NCI-H2029 treated with DMSO at 0.1 percent for 48 hours (cell line): ENCODE measurements around the gene MYCBP2.
A peak's percentile ranks its signal among the peaks of the same experiment; 100 is the strongest.
"Not testable (repeated sequence)": the region's sequence is repeated elsewhere in the genome, so short reads cannot be mapped to it uniquely, and the experiment has no call there.

ENCODE experiments used
- DNase-seq: peaks from one replicate; lab custom pipeline; 2025; lab: John Stamatoyannopoulos, UW

The MYCBP2 gene

DNA sequence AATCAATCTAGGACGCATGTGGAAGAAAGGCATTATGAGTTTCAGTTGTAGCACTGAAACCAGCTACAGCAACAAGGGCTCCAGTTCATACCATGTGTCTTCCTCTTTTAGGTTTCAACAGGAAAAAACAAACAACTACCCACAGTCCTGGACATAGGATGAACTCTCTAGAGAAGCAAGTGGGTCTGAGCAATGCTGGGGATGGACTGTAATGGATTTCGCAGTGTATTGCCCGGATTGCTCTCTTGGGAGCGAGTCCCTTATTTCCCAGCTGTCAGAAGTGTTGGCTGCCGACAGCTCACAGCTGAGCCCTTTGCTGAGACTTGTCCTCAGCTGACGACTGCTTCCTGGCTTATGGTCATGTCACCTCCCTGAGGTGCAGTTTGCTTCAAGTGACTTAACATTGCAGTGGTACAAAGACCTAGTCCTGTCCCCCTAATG is 12.1 kb upstream of the MYCBP2 start:
- DNase-seq = no peak

DNA sequence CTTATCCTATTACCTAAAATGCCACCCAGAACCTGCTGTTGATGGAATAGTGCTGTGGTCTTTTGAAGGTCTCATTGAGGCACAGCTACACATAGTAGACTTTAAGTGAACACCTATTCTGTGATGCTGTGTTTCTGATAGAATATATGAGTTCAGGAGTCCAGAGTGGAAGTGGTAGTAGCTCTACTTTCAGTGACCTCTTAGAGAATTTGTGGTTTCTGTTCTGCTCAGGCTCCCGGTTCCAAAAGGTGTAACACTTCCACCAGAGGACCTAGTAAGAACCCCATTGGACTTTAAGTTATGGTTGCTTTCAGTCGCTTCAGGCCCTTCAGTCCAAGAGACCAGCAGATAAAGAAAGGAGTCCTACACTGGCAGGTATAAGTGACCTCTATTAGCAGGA is 11.4 kb upstream of the MYCBP2 start:
- no peak for DNase-seq

DNA sequence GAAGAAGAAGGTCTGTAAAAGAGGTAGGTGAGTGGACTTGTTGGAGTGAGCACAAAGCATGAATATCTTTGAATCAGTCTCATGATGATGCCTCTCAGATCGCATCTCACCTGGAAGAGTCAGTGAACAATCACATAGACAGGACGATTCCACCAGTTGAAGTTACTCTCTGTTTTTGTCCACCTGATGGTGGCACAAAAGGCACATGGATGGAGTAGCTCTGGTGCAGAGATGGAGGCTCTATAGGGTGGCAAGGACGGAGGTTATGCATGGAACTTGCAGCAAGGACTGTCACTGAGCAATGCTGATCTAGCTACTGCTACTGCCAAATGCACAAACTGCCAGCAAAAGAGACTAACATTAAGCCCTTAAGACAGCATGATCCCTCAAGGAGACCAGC is 10.3 kb upstream of the MYCBP2 start:
- DNase-seq = no peak

DNA sequence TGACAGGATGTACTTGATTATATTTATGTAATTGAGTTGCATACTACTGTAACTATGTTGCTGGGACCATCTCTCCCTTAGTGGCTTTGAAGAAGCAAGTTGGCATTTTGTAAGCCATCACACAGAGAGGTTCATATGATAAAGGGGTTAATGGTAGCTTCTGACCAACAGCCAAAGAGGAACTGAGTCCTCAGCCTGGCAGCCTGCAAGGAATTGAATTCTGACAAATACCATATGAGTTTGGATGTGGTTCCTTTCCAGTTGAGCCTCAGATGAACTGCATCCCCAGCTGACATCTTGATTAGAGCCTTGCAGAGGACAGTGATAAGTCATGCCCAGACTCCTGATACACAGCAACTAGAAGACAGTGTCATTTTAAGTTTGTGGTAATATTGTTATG is 8.6 kb upstream of the MYCBP2 start:
- DNase-seq = no peak

DNA sequence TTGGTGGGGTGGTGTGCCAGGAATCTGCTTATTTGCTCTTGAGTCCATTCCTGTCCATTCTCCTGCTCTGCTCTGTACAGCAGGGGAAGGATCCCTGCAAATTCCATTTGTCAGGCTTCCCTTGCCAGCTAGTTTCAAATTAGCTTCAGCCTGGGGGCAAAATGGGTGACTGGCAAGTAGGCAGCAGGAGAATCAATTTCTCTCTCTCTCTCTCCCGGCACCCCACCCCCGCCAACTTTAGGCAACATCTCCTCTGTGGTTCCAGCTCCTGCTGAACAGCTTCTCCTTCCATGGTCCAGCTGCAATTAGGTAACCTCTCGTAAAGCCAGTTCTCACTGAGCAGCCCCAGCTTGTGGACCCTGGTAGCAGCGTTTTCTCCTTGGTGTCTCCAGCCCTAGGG is 6.7 kb upstream of the MYCBP2 start:
- DNase-seq = no peak

DNA sequence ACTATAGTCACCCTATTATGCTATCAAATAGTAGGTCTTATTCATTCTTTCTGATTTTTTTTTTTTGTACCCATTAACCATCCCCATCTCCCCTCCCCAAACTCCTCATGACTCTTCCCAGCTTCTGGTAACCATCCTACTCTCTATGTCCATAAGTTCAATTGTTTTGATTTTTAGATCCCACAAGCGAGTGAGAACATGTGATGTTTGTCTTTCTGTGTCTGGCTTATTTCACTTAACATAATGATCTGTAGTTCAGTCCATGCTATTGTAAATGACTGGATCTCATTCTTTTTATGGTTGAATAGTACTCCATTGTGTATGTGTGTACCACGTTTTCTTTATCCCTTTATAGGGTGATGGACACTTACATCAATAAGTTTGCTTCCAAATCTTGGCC is 4.5 kb upstream of the MYCBP2 start:
- no peak for DNase-seq

DNA sequence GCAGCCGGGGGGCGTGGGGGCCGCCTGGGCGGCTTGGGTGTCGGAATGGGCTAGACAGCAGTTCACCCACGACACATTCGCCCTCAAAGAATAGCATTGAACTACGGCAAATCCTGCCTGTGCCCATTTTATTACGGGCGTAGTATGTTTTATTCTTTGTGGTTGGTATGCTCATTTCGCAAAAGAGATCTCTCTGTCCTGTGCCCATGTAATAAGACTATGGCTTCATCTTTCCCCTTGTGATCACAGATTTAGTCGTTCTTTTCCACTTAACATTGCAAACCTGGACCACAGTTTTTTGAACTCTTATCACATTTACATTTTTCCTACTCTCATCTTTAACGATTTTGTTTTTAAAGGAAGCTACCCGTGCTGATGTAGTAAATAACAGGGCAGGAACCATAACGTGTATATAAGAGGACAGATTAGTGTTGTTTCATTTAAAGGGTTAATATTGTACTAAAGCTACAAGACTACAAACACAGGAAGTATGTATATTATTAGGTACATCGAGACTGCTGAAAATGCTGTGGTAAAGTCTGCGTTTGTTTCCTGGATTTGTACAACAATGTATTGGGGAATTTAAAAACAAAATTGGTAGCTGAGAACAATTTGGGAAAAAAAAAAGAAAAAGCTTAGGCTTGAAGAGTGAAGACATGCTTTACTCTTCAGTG is 3.2 kb upstream of the MYCBP2 start:
- DNase-seq = no peak

DNA sequence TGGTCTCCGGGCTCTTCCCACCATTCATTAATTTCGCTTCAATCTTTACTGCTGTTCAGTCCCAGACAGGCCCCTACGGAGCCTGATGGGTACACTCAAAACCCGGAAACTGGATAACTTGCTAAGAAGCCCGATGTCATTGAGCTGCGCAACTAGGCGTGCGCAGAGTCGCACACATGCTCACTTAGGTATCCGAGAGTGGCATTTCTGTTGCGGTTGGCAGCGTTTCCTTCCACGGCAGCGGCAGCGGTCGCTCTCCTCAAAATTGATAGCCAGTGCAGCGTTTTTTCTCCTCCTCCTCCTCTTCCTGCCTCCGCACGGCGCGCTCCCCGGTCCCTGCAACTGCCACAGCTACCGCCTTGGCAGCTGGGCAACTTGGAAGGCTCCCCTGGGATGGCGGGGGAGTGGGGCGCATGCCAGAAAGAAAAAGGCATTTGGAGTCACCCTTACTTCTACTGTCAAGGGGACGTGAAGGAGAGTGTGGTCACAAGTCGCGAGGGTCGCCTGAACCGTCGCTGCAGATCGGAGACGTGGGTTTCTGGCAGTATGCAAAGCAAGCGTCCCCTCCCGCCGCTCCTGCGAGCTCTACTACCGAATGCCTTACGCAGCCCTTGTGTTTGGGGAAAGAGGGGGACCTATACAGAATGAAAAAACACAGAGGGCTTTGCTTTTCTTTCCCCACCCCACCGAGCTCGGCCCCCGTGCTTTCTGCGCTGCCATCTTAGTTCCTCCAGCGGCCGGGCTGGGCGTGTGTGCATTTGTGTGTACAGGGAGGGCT is 2.4 kb upstream of the MYCBP2 start:
- peak; percentile 22 for DNase-seq

DNA sequence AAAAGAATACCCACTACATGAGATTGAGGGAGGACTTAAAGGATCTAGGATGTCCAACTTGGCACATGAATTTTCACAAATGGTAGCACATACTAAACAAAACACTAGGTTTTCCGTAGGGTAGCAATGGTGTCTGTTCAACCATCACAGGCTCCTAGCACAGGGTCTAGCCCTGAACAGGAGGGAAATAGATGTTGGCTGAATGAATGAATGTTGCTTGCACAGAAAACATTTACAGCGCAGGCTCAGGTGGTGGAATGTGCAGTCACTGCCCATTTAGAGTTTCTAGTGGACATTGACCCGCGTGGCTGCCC is 1.9 kb upstream of the MYCBP2 start:
- no peak for DNase-seq

DNA sequence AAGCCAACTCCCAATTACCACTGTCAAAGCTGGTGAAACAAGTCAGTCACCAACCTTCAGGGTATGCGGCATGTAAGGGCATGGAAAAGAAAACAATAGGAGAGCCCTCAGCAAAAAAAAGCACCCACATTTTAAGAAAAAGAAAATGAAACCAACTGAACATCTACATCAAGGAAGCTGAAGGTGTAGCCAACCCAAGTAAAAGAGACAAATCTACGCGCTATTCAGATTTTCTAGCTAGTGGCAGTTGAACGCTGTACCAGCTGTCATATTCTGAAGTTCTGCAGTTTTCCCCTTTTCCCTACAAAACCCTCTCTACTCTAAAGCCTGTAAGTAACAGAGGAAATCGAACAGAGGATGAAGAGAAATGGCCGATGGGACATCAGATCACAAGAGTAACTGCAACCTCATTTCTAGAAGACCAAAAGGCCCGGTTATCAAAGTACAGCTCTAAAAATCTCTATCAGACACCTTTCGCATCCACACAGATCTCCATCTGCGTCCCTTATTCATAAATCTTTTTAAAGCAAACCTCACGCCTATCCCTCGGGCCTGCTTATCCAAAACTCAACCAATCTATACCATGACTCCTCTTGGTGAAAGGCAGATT is 1.4 kb downstream of the MYCBP2 start:
- DNase-seq = no peak

DNA sequence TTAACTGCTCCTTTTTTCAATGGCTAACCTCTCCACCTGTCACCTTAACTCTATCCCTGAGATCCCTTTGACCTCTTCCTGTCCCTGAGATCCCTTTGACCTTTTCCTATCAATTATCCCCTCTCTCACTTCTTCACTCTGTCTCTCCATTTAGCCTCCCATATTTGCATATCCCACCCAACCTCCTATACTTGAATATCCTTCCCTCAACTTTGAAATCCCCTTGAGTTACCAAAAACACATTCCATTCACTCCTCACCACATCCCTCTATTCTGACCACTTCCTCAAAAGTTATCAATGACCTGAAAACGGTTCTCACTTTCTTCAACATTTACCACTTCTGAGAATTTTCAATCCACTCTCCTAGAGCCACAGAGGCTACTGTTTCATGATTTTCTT is 3.0 kb downstream of the MYCBP2 start:
- DNase-seq = no peak

DNA sequence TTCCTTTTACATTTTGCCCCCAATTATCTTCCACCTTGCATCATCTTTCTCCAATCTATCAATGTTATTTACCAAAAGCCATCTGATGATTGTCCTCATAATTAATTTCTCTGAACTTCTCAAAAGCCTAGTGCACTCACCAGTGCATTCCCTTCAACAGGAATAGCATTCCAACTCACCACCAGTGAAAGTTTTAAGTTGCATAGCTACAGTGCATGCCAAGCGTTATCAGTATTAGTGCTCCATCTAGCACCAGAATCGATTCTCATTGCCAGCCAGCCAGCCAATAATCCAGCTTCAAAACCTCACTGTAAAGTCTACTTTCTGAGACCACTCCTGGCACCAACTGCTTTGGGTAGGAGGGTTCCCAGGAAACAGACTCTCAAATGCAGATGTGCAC is 7.4 kb downstream of the MYCBP2 start:
- no peak for DNase-seq

DNA sequence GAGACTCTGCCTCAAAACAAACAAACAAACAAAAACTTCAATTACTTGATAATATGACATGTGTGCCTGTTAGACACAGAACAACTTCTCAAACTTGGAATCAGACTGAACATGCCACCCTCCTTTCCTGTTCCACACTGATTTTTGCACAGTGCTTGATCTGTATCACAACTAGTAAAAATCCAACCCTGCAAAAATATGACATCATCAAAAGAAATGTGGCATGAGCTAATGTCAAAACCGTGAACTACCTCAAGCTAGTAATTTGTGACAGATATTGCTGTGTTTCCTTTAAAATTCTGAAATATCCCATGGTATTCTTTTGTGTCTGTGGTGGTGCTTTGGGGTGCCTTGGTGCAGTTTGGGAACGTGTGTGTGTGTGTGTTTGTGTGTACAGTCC is 8.2 kb downstream of the MYCBP2 start:
- DNase-seq = no peak

DNA sequence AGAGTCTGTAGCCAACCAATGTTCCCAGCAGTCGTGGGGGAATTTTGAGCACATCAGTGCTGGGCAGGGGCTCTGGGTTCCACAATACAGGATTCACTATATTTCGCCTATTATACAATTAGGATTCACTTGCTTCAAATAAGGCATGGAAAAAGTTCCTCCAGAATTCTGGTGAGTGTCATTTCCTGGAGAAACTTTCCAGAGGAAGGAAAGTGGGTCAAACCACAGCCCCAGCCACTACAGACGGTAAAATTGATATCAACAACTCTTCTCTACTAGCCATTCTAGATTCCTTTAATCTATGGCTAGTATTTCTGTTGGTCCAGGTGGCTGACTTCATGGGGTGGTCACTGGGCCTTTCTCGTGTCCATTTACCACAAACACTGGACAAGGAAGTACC is 10.5 kb downstream of the MYCBP2 start:
- DNase-seq = no peak

DNA sequence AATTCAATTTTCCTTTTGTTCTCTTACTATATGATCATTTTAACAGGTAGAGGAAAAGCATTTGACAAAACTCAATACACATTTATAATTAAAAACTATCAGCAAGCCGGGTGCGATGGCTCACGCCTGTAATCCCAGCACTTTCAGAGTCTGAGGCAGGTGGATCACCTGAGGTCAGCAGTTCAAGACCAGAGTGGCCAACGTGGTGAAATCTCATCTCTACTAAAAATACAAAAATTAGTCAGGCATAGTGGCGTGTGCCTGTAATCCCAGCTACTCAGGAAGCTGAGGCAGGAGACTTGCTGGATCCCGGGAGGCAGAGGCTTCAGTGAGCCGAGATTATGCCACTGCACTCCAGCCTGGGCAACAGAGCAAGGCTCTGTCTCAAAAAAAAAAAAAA is 11.4 kb downstream of the MYCBP2 start:
- not testable (repeated sequence) for DNase-seq

DNA sequence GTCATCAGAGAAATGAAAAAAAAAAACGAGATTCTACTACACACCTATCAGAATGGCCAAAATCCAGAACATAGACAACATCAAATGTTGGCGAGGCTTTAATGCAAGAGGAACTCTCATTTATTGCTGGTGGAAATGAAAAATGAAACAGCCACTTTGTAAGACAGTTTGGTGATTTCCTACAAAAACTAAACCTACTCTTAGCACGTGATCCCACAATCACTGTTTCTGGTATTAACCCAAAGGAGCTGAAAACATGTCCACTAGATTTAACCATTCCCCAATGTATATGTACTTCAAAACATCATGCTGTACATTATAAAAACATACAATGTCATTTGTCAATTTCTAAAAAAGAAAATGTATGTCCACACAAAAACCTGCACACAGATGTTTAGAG is 13.0 kb downstream of the MYCBP2 start:
- no peak for DNase-seq

DNA sequence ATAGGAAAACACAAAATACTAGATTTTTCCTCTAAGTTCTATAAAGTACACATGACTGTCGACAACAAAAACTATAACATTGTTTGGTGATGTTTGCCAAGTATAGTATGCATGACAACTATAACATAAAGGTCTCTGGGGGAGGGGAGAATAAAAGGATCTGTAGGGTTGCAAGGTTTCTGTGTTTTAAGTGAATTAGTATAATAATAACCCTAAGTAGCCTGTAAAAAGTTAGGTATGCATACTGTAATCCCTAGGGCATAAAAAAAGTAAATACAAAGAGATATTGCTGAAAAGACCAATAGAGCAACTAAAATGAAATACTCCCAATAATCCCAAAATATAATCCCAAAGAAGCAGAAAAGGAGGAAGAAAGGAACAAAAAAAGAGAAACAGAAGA is 14.6 kb downstream of the MYCBP2 start:
- DNase-seq = no peak

DNA sequence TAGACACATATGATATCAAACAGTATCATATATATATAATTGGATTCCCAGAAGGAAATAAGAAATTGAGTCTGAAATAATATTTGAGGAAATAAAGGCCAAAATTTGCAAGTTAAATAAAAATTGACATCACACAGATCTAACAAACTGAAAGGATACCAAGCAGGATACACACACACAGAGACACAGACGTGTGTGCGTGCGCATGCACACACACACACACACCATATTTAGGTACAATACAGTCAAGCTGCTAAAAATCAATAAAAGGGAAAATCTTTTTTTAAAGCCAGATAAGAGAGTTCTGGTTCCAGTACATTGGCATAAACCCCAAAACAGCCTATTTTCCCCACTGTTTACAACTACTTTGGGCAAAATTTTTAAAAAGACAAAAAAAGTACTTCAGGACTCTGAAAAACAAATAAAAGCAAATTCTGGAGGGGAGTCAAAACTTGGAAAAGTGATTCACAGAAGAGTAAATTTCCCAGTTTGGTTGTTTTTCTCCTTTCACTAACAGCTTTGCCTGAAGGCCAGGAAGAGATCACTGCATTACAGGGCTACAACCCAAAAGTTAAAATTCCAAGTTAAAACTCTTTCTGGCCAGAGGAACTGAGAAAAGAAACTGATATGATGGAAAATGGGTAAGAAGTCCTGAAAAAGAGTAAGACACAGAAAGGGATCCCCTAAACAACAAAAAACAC is 16.2 kb downstream of the MYCBP2 start:
- no peak for DNase-seq

DNA sequence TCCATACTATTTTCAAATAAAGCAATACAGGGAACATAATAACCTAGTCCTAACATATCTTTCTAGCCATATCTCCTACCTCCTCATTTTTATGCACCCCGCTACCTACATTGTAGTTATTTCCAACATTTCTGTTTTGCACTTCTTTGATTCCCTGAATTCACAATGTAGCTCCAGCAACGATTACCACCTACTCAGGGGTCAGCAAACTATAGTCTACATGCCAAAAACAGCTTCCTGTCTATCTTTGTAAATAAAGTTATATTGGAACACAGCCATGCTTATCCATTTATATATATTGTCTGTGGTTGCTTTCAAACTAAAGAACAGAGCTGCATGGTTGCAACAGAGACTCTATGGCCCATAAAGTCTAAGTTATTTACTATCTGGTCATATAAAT is 16.7 kb downstream of the MYCBP2 start:
- DNase-seq = no peak

DNA sequence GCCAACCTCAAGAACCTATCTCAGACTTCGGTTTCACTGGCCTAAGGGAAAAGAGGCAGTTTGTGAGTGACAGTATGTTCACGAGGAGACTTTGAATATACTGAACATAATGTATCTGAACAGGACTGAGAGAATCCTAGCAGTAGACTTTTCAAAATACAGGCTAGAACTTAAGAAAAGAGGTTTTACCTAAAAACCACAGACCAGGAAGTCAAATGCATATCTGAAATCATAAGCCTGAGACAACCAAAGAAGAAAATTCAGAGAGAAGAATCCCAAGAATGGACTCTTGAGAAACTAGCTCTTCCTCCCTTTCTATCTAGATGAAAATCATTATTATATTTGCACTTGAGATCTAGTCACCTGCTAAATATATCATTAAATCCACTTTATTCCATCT is 17.6 kb downstream of the MYCBP2 start:
- DNase-seq = no peak

DNA sequence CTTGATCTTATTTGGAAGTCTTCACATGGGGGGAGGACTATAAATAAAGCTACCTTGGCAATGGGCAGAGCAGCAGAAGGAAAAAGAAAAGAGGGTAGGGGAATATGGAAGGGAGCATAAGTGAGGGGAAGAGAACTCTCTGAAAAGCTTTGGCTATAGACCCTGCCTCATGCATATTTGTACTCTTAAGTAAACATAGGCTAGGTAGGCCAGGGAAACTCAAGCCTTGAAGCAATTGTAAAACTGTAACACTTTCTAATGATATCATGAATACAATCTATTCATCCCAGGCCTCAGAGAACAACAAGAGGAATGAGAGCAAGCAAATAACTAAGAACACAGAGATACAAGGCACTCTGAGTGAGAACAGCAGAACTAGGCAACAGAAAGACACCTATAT is 20.4 kb downstream of the MYCBP2 start:
- no peak for DNase-seq

DNA sequence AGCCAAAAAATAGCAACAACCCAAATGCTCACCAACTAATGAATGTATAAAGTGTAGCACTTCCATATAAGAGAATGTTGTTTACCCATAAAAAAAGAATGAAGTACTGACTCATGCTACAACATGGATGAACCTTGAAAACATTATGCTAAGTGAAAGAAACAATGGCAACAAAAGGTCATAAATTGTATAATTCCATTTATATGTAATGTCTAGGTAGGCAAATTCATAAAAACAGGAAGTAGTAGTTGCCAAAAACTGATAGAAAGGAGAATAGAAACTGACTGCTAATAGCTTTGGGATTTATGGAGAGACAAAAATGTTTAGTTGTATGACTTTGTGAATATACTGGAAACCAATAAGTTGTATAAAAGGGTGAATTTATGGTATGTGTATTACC is 21.6 kb downstream of the MYCBP2 start:
- no peak for DNase-seq
